WI38 (cell line): Measurements from ENCODE around the gene TRPC1.

Experiments
- H3K4me3 ChIP-seq: 2 replicates; pipeline ENCODE4 v1.5.1; 2011; ENCODE audit warnings: low read depth, mild to moderate bottlenecking, control low read depth, low read length
- TF ChIP-seq, protein P1 (sequence below): IDR thresholded peaks from 2 replicates; pipeline ENCODE4 v1.5.1; 2012; ENCODE audit warnings: low read depth, mild to moderate bottlenecking, control low read depth, low read length

The TRPC1 gene

DNA sequence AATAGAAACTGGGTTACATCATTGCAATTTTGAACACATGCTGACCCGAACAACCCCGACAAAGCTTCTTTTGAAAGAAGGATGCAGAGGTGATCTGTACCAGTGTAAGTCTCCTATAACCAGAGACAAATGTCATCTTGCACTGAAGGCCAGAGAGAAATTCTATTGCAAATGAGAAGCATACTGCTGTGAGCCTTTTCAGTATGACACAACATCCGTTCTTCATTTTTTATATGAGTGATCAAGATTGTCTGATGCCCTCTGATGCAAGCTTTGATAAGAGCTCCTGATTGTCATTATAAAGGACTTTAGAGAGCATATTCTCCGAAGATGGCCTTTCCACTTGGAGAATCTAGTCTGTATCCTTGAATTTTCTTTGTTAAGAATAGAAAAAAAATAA is 128.2 kb downstream of the TRPC1 start:
- TF ChIP-seq, protein P1, sequence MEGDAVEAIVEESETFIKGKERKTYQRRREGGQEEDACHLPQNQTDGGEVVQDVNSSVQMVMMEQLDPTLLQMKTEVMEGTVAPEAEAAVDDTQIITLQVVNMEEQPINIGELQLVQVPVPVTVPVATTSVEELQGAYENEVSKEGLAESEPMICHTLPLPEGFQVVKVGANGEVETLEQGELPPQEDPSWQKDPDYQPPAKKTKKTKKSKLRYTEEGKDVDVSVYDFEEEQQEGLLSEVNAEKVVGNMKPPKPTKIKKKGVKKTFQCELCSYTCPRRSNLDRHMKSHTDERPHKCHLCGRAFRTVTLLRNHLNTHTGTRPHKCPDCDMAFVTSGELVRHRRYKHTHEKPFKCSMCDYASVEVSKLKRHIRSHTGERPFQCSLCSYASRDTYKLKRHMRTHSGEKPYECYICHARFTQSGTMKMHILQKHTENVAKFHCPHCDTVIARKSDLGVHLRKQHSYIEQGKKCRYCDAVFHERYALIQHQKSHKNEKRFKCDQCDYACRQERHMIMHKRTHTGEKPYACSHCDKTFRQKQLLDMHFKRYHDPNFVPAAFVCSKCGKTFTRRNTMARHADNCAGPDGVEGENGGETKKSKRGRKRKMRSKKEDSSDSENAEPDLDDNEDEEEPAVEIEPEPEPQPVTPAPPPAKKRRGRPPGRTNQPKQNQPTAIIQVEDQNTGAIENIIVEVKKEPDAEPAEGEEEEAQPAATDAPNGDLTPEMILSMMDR = no peak
- no peak overlapping the region for H3K4me3 ChIP-seq

DNA sequence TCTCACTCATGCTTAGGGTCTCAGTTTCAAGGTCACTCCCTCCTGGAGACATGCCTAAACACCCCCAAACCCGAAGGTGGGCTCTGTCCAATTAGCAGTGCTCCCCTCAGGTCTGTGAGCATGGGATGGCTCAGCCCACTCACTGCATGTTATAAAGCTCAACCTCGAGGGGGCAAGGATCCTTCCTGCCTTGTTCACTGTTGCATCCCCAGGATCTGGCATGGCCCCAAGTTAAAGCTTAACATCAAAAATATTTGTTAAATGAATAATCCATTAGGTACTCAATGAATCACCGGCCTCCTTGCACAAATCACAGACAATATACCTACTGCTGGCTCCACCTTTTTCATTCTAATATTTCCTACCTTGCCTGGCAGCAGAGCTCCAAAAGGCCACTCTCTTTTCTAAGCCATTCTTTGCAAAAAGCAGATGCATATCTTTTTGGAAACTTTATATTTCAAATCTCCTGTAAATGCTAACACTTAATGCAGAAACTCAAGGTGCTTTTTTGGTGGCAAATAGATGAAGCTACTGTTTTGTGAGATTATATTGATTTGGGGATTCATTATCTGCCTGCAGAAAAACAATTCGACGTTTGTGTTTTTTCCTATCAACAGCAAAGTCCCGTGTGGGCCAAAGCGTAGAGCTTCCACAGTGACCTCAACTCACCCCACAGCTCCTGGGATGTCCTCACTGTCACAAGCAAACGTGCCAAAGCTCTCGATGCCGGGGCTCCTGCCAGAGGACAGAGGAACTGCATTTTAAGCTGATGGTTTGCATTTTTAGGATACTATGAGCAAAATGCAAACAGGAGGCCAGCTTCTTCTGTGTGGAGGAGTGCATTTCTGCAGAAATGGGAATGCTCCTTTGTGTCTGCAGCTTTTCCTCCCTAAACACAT is 129.7 kb downstream of the TRPC1 start:
- TF ChIP-seq, protein P1 = no peak

DNA sequence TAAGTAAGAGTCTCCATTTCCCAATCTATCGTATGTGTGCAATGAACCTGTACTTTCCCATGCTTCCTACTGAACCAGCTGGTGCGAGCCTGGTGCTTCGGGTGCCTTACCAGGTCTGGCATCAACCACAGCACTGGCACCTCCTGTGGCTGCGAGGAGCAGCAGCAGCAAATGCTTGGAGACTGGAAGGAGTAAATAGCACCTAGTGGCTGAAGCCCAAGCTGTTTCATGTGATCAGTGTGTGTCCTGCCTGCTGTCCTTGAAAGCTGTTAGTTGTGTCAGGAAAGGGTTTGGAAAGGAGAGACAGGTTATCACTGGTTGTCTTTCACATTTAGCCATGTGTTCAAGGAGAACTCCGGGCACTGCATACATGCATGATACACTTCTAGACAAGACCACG is 133.2 kb downstream of the TRPC1 start:
- TF ChIP-seq, protein P1 = no peak
- no peak overlapping the region for H3K4me3 ChIP-seq

More for the DNA sequence above, 129.7 kb downstream of the TRPC1 start:
- H3K4me3 ChIP-seq = no peak overlapping the region
